ENCODE data around the gene TNFRSF25.

Gene TNFRSF25

GRCh38 chr1:6507037-6507428 is 41.1 kb upstream of the TNFRSF25 start:
- TF ChIP-seq CTCF (IDR thresholded peaks at IDR 0.05; ENCODE audit: low read depth, low read length): no peak
- no peak for DNase-seq (ENCODE audit: extremely low read depth, low read depth)

- no peak for TF ChIP-seq CTCF (IDR thresholded peaks at IDR 0.05; ENCODE audit: low read depth, low read length)
- DNase-seq (ENCODE audit: extremely low read depth, low read depth): no peak
Measured at GRCh38 chr1:6506210-6507036, 40.5 kb upstream of the TNFRSF25 start.

- DNase-seq (ENCODE audit: extremely low read depth, low read depth): no peak
- no peak for TF ChIP-seq CTCF (IDR thresholded peaks at IDR 0.05; ENCODE audit: low read depth, low read length)
Measured at GRCh38 chr1:6505367-6506209, 39.6 kb upstream of the TNFRSF25 start.

- no peak for DNase-seq (ENCODE audit: extremely low read depth, low read depth)
- TF ChIP-seq CTCF (IDR thresholded peaks at IDR 0.05; ENCODE audit: low read depth, low read length): no peak
Measured at GRCh38 chr1:6504887-6505286, 38.9 kb upstream of the TNFRSF25 start.

GRCh38 chr1:6503884-6504602 is 38.1 kb upstream of the TNFRSF25 start:
- DNase-seq (ENCODE audit: extremely low read depth, low read depth): no peak
- no peak for TF ChIP-seq CTCF (IDR thresholded peaks at IDR 0.05; ENCODE audit: low read depth, low read length)

GRCh38 chr1:6502000-6502891 is 36.3 kb upstream of the TNFRSF25 start:
- no peak for DNase-seq (ENCODE audit: extremely low read depth, low read depth)
- TF ChIP-seq CTCF (IDR thresholded peaks at IDR 0.05; ENCODE audit: low read depth, low read length): no peak
